Hippocampal formation (tissue), 2 donors: ENCODE results near the gene HMGXB3.
"Not testable (repeated sequence)": the region's sequence is repeated elsewhere in the genome, so short reads cannot be mapped to it uniquely, and the experiment has no call there.

Source experiments
- DNase-seq, 2 donors: peaks; one replicate each; lab custom pipeline; 2025; lab: John Stamatoyannopoulos, UW

The HMGXB3 gene

DNA sequence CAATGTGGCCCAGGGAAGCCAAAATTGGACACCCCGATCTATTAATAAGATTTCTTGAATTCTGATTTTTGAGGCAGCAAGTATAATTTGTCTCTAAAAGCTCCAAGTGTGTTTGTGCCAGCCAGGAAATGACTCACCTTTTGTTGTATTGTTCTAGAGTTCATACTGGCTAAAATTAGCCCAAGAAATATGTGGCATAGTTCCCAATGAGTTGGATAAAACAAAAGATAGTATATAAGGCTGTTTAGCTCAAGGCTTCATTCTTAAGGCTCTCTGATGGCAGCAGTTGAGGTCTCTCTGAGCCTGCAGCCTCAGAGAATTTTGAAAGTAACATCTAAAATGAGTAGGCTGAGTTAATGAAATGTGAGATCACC, 21.6 kb downstream of the HMGXB3 start:
- no peak for DNase-seq

DNA sequence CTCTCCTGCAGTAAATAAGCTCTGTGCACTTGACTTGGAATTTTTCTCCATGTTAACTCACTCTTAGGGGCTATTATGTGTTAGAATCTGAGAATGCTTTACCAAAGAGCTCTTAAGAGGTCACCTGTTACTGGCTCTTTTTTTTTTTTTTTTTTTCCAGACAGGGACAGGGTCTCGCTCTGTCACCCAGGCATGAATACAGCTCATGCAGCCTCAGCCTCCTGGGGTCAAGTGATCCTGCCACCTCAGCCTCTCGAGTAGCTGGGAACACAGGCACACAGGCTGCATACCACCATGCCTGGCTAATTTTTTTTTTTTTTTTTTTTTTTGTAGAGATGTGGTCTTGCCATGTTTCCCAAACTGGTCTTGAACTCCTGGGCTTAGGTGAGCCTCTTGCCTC, 22.1 kb downstream of the HMGXB3 start:
- no peak for DNase-seq

DNA sequence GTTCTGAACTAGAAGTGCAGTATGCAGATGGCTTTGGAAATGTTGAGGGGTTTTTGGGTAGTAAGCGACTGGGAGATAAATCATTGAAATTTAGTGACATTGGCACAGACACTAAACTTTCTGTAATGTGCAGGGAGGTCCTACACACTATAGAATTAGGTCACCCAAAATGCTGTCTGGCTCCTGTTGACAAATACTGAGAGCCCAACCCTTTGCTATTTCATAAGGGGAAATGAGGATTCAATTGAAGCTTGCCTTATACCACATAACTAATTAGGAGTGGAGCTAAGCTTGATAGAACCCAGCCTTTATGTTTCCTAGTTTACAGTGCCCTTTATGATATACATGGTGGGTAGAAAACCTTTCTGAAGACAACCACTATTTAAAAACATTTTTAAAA, 22.6 kb downstream of the HMGXB3 start:
- DNase-seq: no peak

DNA sequence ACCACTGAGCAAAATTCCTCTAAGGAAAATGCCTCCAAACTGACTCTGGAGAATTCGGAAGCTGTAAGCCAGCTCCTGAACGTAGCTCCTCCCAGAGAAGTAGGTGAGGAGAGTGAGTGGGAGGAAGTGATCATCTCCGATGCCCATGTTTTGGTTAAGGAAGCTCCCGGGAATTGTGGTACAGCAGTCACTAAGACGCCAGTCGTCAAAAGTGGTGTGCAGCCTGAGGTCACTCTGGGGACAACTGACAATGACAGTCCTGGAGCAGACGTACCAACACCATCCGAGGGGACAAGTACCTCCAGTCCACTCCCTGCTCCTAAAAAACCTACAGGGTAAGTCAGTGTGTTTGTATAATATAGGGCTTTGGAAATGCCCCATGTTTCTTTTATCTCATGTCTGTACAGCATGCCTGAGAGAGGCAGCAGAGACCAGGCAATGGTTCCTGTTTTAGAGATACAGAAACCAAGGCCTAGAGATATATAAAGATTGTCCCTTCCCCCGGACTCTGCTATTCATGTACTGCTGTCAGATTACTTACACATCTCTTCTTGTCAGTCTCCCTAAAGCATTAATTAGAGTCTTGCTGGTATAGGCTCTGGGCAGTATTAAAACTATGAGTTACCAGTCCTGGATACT, 23.9 kb downstream of the HMGXB3 start:
- peak in 1 of 2 donors; percentile 10 for DNase-seq

DNA sequence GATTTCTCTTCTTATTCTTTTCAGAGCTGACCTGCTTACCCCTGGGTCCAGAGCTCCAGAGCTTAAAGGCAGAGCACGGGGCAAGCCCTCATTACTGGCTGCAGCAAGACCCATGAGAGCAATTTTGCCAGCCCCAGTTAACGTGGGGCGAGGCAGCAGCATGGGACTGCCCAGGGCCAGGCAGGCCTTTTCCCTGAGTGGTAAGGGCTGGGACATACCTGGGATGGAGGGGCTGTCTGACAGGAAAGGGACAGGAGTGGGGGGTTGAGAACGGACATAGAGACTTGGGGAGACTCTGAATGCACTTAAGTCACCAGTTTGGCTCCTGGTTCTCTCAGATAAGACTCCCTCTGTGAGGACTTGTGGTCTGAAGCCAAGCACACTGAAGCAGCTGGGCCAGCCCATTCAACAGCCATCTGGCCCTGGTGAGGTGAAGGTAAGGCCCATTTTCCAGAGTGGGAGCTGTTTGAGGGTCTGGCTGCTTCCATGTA, 26.2 kb downstream of the HMGXB3 start:
- DNase-seq: no peak

DNA sequence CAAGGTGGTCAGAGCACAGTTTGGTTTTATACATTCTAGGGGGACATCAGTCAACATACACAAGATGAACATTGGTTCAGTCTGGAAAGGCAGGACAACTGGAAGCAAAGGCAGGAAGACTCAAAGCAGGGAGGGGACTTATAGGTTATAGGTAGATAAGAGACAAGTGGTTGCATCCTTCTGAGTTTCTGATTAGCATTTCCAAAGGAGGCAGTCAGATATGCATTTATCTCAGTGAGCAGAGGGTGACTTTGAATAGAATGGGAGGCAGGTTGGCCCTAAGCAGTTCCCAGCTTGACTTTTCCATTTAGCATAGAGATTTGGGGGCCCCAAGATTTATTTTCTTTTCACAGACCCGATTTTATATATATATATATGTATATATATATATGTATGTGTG, 27.5 kb downstream of the HMGXB3 start:
- not testable (repeated sequence) for DNase-seq

DNA sequence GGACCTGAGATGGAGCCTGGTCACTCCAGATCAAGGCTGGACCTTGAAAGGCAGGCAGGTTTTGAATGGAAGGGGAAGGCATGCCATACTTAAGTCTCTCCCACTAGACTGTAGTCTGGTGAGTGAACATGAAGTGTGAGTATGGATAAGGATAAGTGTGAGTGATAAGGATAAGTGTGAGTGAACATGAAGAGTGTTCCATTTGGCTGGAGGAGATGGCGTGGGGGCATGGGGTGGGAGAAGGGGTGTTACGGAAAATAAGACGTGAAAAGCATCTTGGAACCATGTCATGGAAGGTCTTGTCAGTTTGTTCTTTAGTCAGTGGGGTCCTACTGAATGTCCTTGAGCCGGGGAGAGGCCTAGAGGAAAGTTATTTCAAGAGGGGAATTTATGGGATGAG, 32.8 kb downstream of the HMGXB3 start:
- no peak for DNase-seq

DNA sequence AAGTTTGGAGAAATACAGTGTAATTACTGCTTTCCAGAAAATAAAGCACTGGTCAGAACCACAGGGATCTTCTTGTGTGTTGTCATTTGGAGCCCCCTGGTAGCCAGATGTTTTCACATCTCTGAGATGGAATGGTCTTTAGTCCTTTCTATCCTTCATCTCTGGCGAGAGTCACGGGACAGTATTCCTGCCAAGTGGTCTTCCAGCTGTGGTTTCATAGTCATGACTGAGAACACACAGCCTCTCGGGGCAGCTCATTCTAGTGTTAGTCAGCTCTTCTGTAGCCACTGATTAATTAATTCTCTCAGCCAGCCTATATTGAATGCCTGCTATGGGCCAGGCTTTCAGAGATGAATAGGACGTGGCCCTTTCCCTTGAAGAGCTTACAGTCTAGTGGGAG, 34.1 kb downstream of the HMGXB3 start:
- no peak for DNase-seq

DNA sequence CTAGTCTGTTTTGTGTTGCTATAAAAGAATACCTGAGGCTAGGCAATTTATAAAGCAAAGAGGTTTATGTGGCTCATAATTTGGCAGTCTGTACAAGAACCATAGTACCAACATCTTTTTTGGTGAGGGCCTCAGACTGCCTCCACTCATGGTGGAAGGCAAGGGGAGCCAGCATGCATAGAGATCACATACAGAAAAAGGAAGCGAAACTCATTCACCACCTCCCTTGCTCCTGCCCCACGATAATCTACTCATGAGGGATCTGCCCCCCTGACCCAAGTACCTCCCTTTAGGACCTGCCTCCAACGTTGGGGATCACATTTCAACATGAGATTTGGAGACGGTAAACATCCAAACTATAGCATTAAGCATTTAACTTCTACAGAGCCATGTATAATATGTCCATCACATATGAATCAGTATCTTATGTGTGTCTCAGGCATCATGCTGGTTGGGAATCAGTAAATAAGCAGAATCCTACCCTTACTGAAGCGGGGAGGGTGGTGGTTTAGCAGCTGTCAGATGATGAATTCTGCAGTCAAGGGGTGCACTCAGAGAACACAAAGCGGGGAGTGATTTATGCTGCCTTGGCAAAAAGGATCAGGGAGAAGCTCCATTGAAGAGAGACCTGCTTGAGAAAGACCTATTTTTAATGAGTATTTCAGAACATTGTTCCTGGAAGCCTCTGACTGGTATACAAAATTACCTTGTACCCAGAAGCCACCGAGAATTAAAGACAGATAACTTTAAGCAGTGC, 34.8 kb downstream of the HMGXB3 start:
- no peak for DNase-seq

DNA sequence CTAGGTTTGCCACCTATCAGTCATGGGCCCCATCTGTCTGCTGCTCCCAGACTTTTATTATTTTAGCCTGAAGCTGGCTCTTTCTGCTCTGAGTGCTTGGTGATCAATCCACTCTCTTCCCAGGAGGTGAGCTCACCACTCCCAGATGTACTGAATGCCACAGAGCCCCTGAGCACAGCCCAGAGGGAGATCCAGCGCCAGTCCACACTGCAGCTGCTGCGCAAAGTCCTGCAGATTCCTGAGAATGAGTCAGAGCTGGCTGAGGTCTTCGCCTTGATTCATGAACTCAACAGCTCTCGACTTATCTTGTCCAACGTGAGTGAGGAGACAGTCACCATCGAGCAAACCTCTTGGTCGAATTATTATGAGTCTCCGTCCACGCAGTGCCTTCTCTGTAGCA, 36.0 kb downstream of the HMGXB3 start:
- no peak for DNase-seq

DNA sequence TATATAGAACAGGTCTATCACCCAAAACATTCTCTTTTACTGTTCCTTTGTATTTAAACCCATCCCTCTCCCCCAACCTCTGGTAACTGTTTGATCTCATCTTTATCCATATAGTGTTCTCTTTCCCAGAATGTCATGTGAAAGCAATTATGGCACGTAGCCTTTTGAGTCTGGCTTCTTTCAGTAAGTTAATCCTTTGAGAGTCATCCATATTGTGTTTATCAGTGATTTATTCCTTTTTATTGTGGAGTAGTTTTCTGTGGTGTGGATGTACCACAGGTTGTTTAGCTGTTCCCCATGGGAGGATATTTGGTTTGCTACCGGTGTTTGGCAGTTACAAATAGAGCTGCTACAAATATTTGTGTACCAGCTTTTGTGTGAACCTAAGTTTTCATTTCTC, 38.0 kb downstream of the HMGXB3 start:
- no peak for DNase-seq

DNA sequence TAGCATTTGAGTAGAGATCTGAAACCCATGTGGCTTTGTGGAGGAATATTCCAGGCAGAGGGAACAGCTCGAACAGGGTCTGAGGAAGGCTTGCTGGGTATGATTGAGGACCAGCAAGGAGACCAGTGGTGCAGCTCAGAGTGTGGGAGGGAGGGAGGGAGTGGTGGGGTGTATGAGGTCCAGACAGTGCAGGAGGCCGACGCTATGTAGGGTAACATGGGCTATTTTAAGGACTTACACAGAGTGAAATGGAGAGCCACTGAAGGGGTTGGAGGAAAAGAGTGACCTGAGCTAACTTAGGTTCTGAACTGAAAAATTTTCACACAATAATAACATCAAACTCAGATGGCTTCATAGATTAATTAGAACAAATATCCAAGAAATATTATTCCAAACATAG, 41.9 kb downstream of the HMGXB3 start:
- DNase-seq: no peak

DNA sequence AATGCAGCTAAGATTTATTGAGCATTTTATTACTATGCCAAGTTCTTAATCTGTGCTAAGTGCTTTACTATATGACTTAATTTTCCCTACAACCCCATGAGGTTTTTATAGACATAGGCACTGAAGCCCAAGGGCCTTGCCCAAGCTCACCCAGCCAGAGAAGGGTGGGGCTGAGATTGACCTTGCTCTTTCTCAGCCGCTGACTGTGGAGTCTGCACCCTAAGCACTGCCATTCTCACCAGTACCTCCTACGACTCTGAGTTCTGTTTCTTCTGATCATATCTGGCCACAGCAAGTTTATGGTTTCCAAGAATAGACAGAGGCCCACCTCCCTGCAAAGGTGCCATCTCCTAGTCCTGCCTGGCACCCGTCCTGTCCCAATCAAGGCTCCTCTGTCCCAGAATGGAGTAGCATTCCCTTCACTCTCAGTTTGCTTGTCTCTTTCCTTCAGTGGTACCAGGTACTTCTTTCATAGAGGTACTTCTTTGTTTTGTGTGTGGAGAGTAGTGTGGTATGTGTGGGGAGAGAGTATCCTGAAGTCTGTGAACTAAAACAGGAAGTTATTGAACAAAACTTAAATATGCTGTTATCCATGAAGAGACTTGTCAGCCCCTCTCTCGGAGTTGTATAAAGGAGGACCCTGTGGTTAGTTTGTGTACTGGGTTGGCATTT, 43.3 kb downstream of the HMGXB3 start:
- DNase-seq: no peak

DNA sequence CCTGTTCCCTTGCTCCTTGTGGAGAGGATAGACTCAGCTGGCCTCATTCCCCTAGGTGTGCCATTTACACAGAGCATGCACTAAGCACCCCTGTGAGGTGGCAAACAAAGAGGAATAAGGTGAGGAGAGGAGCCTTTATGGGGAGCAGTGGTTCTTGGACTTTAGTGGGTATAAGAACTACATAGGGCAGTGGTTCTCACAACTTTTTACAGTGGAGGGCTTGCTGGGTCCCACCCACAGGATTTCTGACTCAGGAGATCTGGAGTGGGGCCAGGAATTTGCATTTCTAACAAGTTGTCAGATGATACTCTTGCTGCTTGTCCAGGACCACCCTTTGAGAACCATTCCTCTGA, 43.8 kb downstream of the HMGXB3 start:
- no peak for DNase-seq

DNA sequence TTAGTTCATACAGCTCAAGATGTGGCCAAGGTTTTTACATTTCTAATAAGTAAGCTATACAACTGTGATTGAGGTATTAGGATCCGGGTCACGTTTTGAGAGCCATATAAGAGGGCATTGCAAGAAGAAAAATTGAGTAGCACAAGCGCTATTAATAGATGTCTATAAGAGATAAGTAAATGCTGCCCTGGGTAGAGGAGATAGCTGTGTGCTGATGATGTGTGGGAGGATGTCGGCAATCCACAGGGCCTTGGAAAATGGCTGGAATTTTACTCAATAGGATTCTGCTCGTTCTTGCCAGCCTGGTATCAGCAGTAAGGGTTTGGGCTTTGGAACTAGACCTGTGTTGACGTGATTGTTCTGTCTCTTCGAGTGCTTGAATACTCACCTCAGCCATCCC, 44.2 kb downstream of the HMGXB3 start:
- DNase-seq: no peak

DNA sequence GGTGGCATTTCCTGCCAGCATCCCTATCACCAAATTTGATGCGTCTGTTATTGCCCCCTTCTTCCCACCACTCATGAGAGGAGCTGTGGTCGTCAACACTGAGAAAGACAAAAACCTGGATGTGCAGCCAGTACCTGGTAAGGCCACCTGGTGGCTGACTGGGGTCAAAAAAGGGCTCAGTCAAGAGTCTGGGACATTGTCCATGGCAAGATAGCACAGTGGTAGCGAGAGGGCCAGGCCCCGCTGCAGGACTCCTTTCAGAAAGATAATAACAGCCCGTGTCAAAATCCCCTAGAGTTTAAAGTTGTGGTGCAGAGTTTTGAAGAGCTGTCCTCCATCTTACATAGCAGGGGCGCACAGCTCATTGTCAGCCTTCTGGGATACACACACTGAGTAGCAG, 45.0 kb downstream of the HMGXB3 start:
- no peak for DNase-seq

DNA sequence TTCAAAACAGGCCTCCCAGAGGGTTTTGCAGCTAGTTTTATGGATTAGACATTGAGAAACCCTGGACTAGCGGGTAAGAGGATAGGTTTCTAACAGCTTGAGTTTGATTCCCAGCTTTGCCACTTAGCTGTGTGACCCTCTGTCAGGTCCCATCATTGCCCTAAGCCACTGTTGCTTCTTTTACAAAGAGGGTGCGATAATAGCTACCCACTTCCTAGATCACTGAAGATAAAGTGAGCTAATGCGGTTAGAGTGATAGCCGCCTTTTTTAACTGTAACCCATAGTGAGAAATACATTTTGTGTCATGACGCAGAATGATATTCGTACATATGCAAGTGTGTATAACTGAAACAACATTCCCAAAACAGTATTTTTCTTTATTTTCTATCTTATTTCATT, 45.5 kb downstream of the HMGXB3 start:
- no peak for DNase-seq

DNA sequence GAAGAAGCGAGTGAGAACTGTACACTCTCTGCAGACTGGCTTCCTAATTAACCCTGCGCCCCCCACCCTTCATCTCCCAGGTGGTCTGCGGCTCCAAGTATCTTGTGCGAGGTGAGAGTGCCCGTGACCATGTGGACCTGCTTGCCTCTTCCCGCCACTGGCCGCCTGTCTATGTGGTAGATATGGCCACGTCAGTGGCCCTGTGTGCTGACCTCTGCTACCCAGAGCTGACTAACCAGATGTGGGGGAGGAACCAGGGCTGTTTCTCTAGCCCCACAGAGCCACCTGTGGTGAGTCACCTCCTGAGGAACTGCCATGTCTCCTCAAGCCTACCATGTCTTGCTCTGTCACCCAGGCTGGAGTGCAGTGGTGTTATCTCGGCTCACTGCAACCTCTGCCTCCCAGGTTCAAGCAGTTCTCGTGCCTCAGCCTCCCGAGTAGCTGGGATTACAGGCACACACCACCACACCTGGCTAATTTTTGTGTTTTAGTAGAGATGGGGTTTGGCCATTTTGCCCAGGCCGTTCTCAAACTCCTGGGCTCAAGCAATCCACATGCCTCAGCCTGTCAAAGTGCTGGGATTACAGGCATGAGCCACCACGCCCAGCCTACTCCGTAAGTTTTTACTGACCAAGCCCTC, 49.8 kb downstream of the HMGXB3 start:
- not testable (repeated sequence) for DNase-seq

DNA sequence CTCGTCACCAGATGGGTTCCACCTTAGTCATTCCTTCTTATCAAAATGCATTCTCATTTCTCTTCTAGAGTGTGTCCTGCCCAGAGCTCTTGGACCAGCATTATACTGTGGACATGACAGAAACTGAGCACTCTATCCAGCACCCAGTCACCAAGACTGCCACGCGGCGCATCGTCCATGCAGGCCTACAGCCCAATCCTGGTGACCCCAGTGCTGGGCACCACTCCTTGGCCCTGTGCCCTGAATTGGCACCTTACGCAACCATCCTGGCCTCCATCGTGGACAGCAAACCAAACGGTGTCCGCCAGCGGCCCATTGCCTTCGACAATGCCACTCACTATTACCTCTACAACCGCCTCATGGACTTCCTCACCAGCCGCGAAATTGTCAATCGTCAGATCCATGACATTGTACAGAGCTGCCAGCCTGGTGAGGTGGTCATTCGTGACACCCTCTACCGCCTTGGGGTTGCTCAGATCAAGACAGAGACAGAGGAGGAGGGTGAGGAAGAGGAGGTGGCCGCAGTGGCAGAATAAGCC, 51.2 kb downstream of the HMGXB3 start:
- DNase-seq: no peak

DNA sequence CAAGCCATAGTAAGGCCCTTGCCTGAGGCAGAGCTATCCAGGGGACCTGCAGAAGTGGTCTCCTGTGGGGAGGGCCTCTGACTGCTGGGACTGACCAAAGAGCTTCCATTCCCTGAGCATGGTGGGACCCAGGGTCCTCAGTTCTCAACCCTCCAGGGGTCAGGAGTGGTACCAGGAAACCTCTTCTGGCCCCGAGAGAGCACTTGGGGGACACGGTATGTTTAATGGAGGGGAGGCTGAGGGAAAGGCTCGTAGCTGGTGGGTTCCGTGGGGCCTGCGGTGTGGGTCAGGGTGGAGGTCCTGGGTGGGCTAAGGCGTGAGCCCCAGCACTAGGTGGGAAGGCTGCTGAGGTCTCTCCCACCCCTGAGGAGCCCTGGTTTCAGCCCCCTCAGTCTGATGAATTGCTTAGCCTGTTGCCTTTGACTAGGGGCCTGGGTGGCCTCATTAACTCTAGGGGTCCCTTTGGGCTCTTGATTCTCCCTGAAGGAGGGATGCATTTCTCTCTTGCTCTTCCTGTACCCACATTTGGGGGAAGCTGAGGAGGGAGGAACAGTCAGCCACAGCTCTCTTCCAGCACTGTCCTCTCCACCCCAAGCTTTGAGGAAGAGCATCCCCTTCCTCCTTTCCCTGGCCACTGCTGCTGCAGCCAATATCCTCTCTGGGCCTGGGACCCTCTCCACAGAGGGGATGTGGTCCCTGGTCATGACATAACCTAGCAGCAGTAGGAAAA, 51.9 kb downstream of the HMGXB3 start:
- DNase-seq: no peak

DNA sequence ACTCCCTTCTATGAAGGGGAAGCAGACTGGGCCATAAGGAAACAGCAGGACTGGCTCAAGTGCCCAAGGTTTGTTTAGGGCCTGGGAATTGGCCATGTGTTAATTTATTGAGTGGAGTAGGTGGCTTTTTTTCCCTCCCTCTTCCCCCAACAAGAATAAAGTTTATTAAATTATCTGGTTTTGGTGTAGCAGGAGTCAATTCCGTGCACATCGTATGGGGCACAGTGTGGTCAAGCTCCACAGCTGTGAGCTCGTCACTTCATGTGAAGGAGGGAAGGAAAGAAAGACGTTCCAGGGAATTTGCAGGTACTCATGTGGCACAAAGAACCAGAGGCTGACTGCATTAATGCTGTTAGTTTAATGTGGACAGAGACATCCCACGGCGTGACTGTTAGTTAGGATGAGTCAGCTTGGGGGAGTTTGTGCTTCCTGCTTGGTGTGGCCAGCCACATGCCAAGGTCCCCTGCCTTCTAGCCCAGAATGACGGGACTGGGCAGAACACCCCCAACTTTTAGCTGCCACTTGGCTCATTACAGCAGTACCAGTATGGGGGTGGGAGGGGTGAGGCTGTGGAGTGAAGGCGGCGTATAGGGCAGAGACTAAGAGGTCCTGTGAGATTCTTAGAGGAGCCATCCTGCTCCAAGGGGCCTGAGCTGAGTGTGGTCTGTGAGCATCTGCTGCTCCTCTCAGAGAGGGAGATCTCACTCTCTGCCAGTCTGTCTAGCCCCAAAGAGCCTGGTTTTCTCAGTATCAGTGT, 52.6 kb downstream of the HMGXB3 start:
- DNase-seq: no peak
